Dermis microvascular lymphatic vessel endothelial cell (primary cell): ENCODE measurements around the gene ZNF697. TPM values are rescaled to one million over a fixed set of nuclear protein-coding genes. Genes with fewer than 3 reads are reported as not detected.
"Not testable (repeated sequence)": the region's sequence is repeated elsewhere in the genome, so short reads cannot be mapped to it uniquely, and the experiment has no call there.

ENCODE experiments used
- DNase-seq, 2 donors: peaks; one replicate each; pipeline versions ENCODE4 v3.0.0 to v3.0.0-alpha.2; 2010; ENCODE audit warnings: low read depth in 2 of 2
- total RNA-seq: library from RNA; depleted of rRNA; stranded (reverse); fragments of >200 nt; gene quantifications from 2 replicates; pipeline ENCODE4 v1.2.1, GENCODE V29; 2014

Gene ZNF697
- total RNA-seq, 1 donor from 2014 or later: 16.8 TPM

GRCh38 chr1:119632103-119632490 lies 16.0 kb downstream of the ZNF697 start:
- no peak for DNase-seq

GRCh38 chr1:119631433-119632102 lies 16.5 kb downstream of the ZNF697 start:
- DNase-seq: peak; percentile 75 to 95

DNA sequence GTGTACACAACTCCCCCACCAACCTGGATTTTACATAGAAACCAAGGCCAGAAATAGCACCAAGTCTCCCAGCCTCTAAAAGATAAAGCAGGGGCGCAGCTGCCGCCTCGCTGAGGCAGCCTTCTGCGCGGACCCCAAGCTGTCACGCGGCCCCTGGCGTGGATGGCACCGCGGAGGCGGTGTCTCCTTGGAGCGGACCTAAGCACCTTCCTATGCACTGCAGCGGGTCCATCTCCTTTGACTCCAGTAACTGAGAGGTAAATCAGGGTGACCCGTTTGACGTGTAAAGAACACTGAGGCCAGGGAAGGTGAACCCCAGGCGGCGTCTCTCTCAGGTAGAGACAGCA lies 17.0 kb downstream of the ZNF697 start:
- no peak for DNase-seq

GRCh38 chr1:119626841-119627240 lies 21.2 kb downstream of the ZNF697 start:
- DNase-seq: no peak

DNA sequence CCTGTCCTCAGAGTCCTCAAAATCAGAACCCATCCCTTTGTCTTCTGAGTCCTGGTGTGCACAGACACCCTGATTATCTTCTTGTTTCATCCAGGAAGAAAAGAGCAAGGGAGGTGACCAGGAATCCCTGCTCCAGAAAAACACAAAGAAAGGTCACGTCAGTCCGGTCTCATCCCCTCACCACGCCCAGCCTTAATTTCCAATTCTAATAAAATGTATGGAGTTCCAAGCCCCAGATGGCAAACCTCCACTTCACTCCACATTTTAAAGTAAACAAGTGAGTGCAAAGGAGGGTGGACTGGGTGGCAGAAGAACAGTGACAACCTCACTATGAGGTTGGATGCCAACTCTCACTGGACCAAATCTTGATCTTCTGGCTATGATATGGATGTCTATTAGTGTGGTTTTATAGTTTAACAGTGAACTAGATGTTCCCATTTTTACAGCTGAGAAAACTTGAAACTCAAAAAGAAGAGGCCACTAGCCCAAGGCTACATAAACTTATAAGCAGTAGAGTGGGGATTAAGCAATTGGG lies 22.0 kb downstream of the ZNF697 start:
- no peak for DNase-seq

- DNase-seq: no peak
Measured at GRCh38 chr1:119623678-119624077, 24.4 kb downstream of the ZNF697 start.

DNA sequence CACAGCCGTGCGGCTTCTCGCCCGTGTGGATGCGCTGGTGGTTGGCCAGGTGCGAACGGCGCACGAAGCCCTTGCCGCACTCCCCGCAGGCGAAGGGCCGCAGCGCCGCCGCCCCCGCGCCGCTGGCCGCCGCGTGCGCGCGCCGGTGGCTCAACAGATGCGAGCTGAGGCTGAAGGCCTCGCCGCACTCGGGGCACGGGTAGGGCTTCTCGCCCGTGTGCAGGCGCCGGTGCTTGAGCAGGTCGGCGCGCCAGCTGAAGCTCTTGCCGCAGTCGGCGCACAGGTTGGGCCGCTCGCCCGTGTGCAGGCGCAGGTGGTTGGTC lies 24.9 kb downstream of the ZNF697 start:
- DNase-seq: no peak

GRCh38 chr1:119622311-119623192 lies 25.5 kb downstream of the ZNF697 start:
- DNase-seq: no peak

DNA sequence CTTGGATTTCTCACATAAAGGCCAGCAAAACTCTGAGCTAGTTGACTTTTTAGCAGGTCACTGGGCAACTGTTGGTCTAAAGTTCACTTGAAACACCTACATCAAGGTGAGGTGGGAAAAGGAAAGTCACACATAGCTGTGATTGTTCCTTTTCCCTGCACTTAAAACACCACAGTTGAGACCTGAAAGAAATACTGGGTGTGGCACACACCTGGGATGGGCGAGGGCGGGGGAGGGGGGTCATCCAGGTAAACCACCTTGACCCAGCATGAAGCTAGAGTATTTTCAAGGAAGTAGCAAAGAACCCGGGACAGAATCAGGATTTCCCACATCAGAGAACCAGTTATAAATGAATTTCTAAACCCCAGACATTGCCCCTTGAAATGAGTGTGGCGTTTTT lies 26.4 kb downstream of the ZNF697 start:
- no peak for DNase-seq

DNA sequence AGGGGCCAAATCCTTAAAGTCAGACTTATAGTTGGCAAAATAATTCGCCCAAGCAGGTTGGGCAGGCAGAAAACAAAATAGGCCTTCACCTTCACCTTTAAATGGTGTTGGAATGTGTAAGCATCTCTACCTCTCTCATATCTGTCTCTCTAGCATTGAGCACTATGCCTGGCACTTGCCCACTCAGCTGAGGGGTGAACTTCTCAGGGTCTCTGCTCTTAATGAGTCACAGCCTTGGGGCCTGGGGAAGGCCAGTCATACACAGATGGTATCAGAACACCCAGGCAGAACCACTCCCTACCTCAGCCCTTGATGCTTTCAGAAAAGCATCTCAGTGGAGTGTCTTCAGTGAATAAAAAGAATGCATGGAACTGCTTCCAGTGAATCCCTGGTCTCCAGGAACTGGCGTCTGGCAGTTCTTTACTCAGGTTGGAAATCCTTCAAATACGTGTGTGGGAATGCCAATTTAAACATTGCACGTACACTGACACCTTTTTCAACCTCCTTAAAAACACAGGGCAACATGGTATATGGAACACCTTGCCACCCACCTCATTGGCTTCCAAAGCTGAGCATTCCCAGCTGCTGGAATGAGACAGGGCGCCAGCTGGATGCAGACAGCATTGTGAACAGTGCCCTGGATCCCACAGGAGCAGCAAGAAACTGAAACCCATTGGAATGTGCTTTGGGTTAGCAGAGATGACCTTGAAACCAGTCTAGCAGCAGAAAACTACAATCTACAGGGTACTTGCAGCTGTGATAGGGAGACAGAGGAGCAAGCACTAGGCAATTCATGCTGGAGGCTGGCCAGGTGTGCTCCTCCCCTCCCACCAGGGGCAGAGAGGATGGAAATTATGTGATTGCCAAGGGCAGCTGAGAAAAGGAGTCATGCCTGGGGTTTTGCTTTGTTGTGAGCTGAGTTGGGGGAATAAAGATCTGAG lies 30.0 kb downstream of the ZNF697 start:
- no peak for DNase-seq

DNA sequence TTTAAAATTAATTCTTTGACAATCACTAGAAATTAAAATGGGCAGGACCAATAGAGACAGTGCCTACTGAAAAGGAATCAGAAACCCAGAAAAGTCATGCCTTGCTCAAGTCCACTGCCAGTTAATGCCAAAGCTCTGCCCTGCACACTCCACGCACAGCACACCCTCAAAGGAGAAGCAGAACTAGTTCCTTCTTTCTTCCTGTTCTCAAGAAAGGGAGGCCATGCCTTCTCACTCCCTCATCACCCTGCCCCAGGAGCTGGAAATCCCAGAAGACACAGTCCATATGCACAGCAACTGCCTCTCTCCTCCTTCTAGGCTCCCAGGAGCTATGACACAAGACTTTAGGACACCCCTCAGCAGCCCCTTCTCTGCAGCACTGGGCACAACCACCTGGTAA lies 31.3 kb downstream of the ZNF697 start:
- DNase-seq: not testable (repeated sequence)

DNA sequence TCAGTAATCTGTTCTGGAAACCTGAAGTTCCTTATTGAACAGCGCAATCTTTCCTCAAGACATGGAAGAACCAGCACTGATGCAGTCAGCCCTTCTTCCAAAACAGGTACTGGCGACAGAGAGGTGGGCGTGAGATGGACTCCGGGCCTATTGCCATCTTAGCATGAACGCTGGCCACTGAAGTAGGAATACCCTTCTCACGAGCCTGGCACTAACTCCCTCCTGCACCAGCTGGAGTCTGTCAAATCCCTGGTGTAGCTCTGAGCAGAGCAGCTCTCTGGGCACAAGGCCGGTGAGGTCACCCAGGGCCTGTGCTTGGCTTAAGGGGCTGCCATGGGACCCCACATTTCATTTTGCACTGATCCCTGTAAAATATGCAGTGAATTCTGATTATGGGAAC lies 33.0 kb downstream of the ZNF697 start:
- not testable (repeated sequence) for DNase-seq

GRCh38 chr1:119613769-119614720 lies 34.0 kb downstream of the ZNF697 start:
- DNase-seq: peak; percentile 69 to 89

- DNase-seq: peak in 1 of 2 donors; percentile 58
Measured at GRCh38 chr1:119611701-119612113, 36.4 kb downstream of the ZNF697 start.

DNA sequence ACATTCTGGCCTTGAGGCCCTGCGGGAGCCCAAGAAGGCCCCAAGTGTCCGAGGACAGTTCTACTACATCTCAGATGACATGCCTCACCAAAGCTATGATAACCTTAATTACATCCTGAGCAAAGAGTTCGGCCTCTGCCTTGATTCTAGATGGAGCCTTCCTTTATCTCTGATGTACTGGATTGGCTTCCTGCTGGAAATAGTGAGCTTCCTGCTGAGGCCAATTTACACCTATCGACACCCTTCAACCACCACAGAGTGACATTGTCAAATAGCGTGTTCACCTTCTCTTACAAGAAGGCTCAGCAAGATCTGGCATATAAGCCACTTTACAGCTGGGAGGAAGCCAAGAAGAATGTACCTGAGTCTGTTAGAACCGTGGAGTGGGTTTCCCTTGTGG lies 39.2 kb downstream of the ZNF697 start:
- not testable (repeated sequence) for DNase-seq

GRCh38 chr1:119607087-119607807 lies 40.8 kb downstream of the ZNF697 start:
- DNase-seq: not testable (repeated sequence)

- no peak for DNase-seq
Measured at GRCh38 chr1:119606394-119606793, 41.7 kb downstream of the ZNF697 start.

GRCh38 chr1:119605686-119606085 lies 42.4 kb downstream of the ZNF697 start:
- DNase-seq: no peak

DNA sequence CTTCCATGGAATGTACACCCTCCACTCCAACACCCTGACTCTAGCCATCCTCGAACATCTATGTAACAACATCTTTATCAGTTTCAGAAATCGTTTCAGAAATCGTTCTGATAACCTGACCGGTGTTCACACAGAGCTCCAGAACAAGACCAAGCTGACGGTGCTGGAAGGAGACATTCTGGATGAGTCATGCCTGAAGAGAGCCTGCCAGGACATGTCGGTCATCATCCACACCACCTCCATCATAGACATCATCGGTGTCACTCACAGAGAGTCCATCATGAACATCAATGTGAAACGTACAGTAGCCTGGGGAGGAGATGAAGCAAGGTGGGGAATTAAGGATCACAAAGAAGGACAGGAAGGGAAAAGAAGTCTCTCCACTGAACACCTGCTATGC lies 43.0 kb downstream of the ZNF697 start:
- peak in 1 of 2 donors; percentile 32 for DNase-seq

DNA sequence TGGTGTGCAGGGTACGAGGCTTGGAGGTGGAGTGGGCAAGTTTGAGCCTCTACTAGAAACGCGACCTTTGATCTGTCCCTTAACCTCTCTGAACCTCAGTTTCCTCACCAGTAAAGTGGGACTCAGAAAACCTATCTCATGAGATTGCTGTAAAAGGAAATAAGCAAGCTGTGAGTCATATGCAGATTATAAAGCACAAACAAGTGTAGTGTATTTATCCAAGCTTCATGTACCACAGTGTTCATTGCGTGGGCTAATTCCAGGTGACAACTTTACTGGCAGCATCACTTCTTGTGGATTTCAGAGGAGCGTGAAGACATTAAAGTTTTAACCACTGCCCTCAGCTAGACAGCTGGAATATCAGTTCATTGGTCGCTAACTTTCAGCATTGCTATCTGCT lies 44.4 kb downstream of the ZNF697 start:
- DNase-seq: peak in 1 of 2 donors; percentile 46
